Activated CD8-positive, alpha-beta memory T cell treated with anti-CD3 and anti-CD28 coated beads, Interleukin-2, amount 10 ng/mL, durations not matched to agents 7 days and 5 days (primary cell): Measurements from ENCODE around the gene CAMK2A. TPM values are rescaled to one million over a fixed set of nuclear protein-coding genes. Genes with fewer than 3 reads are reported as not detected.
"Not testable (repeated sequence)": the region's sequence is repeated elsewhere in the genome, so short reads cannot be mapped to it uniquely, and the experiment has no call there.

ENCODE experiments used
- ATAC-seq: fragments of 150-1000 bp; cut with Tn5 transposase; one replicate; pipeline ENCODE4 v1.10.0; 2021; ENCODE audit warnings: moderate library complexity
- CTCF ChIA-PET: fragments of 350-600 bp; sonication (Branson Sonifier 250); formaldehyde crosslinking; loops from one replicate; lab custom pipeline; 2021; ENCODE audit warnings: antibody characterized with exemption; lab: Charles Lee
- DNase-seq: peaks from one replicate; pipeline ENCODE4 v3.0.0-alpha.2; 2020
- H3K27ac Mint-ChIP-seq: one replicate; pipeline ENCODE4 v1.8.0; 2021; ENCODE audit warnings: mild to moderate bottlenecking, mixed read lengths
- H3K27me3 Mint-ChIP-seq: one replicate; pipeline ENCODE4 v1.8.0; 2021; ENCODE audit warnings: mixed read lengths
- H3K36me3 Mint-ChIP-seq: one replicate; pipeline ENCODE4 v1.8.0; 2021; ENCODE audit warnings: mild to moderate bottlenecking, mixed read lengths
- H3K4me1 Mint-ChIP-seq: one replicate; pipeline ENCODE4 v1.8.0; 2021; ENCODE audit warnings: mixed read lengths
- H3K4me3 Mint-ChIP-seq: one replicate; pipeline ENCODE4 v1.8.0; 2021; ENCODE audit warnings: mild to moderate bottlenecking, moderate library complexity, mixed read lengths
- H3K9me3 Mint-ChIP-seq: one replicate; pipeline ENCODE4 v1.8.0; 2022; ENCODE audit warnings: low read depth, mixed read lengths
- total RNA-seq, 2 experiments: library from RNA; stranded (reverse); gene quantifications; one replicate each; pipeline ENCODE4 v1.2.3, GENCODE V29; 2021

Gene CAMK2A
- total RNA-seq, 2 experiments from 2014 or later, result not detected

GRCh38 chr5:150235500-150235854, 54.1 kb downstream of the CAMK2A start:
- Mint-ChIP-seq H3K4me1 (no peaks in the 10 kb centered on the region), H3K27ac (no peak overlapping the region), H3K36me3 (no peaks in the 10 kb centered on the region), H3K4me3 (no peak overlapping the region), H3K27me3 (peaks cover 4% of the 10 kb centered on the region), H3K9me3 (no peaks in the 10 kb centered on the region)
- ATAC-seq (no peak), DNase-seq (no peak)
- CTCF ChIA-PET, result interaction anchor here (1.0 kb wide), 1 partner anchor 31 kb away, joined by 3 read pairs; no protein-coding TSS in a partner anchor

- no peak overlapping the region for H3K27ac Mint-ChIP-seq
- ATAC-seq (no peak), DNase-seq (no peak)
- CTCF ChIA-PET, result interaction anchor here (1.0 to 3.0 kb wide), 3 partner anchors 17 to 59 kb away, joined by 3 to 11 read pairs (median 3); no protein-coding TSS in a partner anchor
- peaks cover 4% of the 10 kb centered on the region for H3K27me3 Mint-ChIP-seq
- no peak overlapping the region for H3K4me3 Mint-ChIP-seq
- no peaks in the 10 kb centered on the region for H3K36me3 Mint-ChIP-seq
- no peaks in the 10 kb centered on the region for H3K4me1 Mint-ChIP-seq
- H3K9me3 Mint-ChIP-seq, result no peaks in the 10 kb centered on the region
These were observed 54.7 kb downstream of the CAMK2A start for GRCh38 chr5:150234576-150235499.

GRCh38 chr5:150233706-150234105, 55.9 kb downstream of the CAMK2A start:
- H3K9me3 Mint-ChIP-seq, H3K4me3 Mint-ChIP-seq, H3K36me3 Mint-ChIP-seq, ATAC-seq, H3K27ac Mint-ChIP-seq, H3K27me3 Mint-ChIP-seq, H3K4me1 Mint-ChIP-seq, DNase-seq: not testable (repeated sequence)
- CTCF ChIA-PET, result interaction anchor here (1.3 to 3.0 kb wide), 2 partner anchors 15 to 58 kb away, joined by 3 to 11 read pairs; no protein-coding TSS in a partner anchor

GRCh38 chr5:150230842-150231241, 58.7 kb downstream of the CAMK2A start:
- H3K9me3 Mint-ChIP-seq, result no peaks in the 10 kb centered on the region
- H3K27me3 Mint-ChIP-seq, result peaks cover 4% of the 10 kb centered on the region
- CTCF ChIA-PET, result interaction anchor here (1.4 kb wide), 1 partner anchor 24 kb away, joined by 3 read pairs; no protein-coding TSS in a partner anchor
- DNase-seq (no peak), ATAC-seq (no peak)
- no peak overlapping the region for H3K4me3 Mint-ChIP-seq
- H3K36me3 Mint-ChIP-seq, result no peaks in the 10 kb centered on the region
- H3K27ac Mint-ChIP-seq, result no peak overlapping the region
- H3K4me1 Mint-ChIP-seq, result no peaks in the 10 kb centered on the region

GRCh38 chr5:150229571-150229970, 60.0 kb downstream of the CAMK2A start:
- no peak for DNase-seq
- no peaks in the 10 kb centered on the region for H3K9me3 Mint-ChIP-seq
- no peaks in the 10 kb centered on the region for H3K27me3 Mint-ChIP-seq
- no peak for ATAC-seq
- no peaks in the 10 kb centered on the region for H3K36me3 Mint-ChIP-seq
- CTCF ChIA-PET, result interaction anchor here (1.2 kb wide), 1 partner anchor 24 kb away, joined by 3 read pairs; no protein-coding TSS in a partner anchor
- no peaks in the 10 kb centered on the region for H3K4me1 Mint-ChIP-seq
- H3K4me3 Mint-ChIP-seq, result no peak overlapping the region
- no peak overlapping the region for H3K27ac Mint-ChIP-seq

- CTCF ChIA-PET, result interaction anchor here (0.7 kb wide), 1 partner anchor 10 kb away, joined by 4 read pairs; no protein-coding TSS in a partner anchor
- Mint-ChIP-seq H3K9me3 (no peaks in the 10 kb centered on the region), H3K4me3 (no peak overlapping the region), H3K27ac (no peak overlapping the region), H3K4me1 (no peaks in the 10 kb centered on the region), H3K36me3 (no peaks in the 10 kb centered on the region), H3K27me3 (no peaks in the 10 kb centered on the region)
- ATAC-seq (no peak), DNase-seq (no peak)
These were observed 61.8 kb downstream of the CAMK2A start for GRCh38 chr5:150227606-150228273.

- CTCF ChIA-PET, result interaction anchor here (0.7 kb wide), 1 partner anchor 9 kb away, joined by 4 read pairs; no protein-coding TSS in a partner anchor
- Mint-ChIP-seq H3K27me3 (no peaks in the 10 kb centered on the region), H3K9me3 (no peaks in the 10 kb centered on the region), H3K36me3 (no peaks in the 10 kb centered on the region), H3K27ac (no peak overlapping the region), H3K4me3 (no peak overlapping the region), H3K4me1 (no peaks in the 10 kb centered on the region)
- ATAC-seq (no peak), DNase-seq (no peak)
These were observed 62.5 kb downstream of the CAMK2A start for GRCh38 chr5:150227036-150227435.

GRCh38 chr5:150224483-150225027, 65.0 kb downstream of the CAMK2A start:
- Mint-ChIP-seq H3K27me3 (peaks cover 5% of the 10 kb centered on the region), H3K4me3 (no peak overlapping the region), H3K4me1 (no peaks in the 10 kb centered on the region), H3K9me3 (no peaks in the 10 kb centered on the region), H3K27ac (no peak overlapping the region), H3K36me3 (no peaks in the 10 kb centered on the region)
- DNase-seq (no peak), ATAC-seq (no peak)
- CTCF ChIA-PET, result interaction anchor here (1.1 to 2.3 kb wide), 2 partner anchors 94 to 606 kb away, joined by 3 to 7 read pairs; no protein-coding TSS in a partner anchor

GRCh38 chr5:150223474-150223873, 66.1 kb downstream of the CAMK2A start:
- Mint-ChIP-seq H3K36me3 (no peaks in the 10 kb centered on the region), H3K4me1 (no peaks in the 10 kb centered on the region), H3K27me3 (peaks cover 5% of the 10 kb centered on the region), H3K9me3 (no peaks in the 10 kb centered on the region), H3K4me3 (no peak overlapping the region), H3K27ac (no peak overlapping the region)
- CTCF ChIA-PET, result interaction anchor here (2.3 kb wide), 1 partner anchor 93 kb away, joined by 7 read pairs; no protein-coding TSS in a partner anchor
- ATAC-seq (no peak), DNase-seq (no peak)

- peaks cover 5% of the 10 kb centered on the region for H3K27me3 Mint-ChIP-seq
- no peak overlapping the region for H3K4me3 Mint-ChIP-seq
- H3K9me3 Mint-ChIP-seq, result no peaks in the 10 kb centered on the region
- H3K27ac Mint-ChIP-seq, result no peak overlapping the region
- DNase-seq, result no peak
- no peak for ATAC-seq
- no peaks in the 10 kb centered on the region for H3K4me1 Mint-ChIP-seq
- no peaks in the 10 kb centered on the region for H3K36me3 Mint-ChIP-seq
- CTCF ChIA-PET, result interaction anchor here (1.0 to 2.3 kb wide), 2 partner anchors 89 to 92 kb away, joined by 3 to 7 read pairs; no protein-coding TSS in a partner anchor
These were observed 66.7 kb downstream of the CAMK2A start for GRCh38 chr5:150222906-150223305.

GRCh38 chr5:150221471-150221870, 68.1 kb downstream of the CAMK2A start:
- ATAC-seq (no peak), DNase-seq (no peak)
- Mint-ChIP-seq H3K4me3 (no peak overlapping the region), H3K36me3 (no peaks in the 10 kb centered on the region), H3K27me3 (peaks cover 16% of the 10 kb centered on the region), H3K27ac (no peak overlapping the region), H3K4me1 (no peaks in the 10 kb centered on the region), H3K9me3 (no peaks in the 10 kb centered on the region)
- CTCF ChIA-PET, result no interaction called here

- Mint-ChIP-seq H3K27me3 (peaks cover 27% of the 10 kb centered on the region), H3K27ac (no peak overlapping the region), H3K4me1 (no peaks in the 10 kb centered on the region), H3K4me3 (no peak overlapping the region), H3K36me3 (no peaks in the 10 kb centered on the region), H3K9me3 (no peaks in the 10 kb centered on the region)
- CTCF ChIA-PET, result interaction anchor here (1.0 to 8.1 kb wide), 8 partner anchors 13 to 132 kb away, joined by 3 to 85 read pairs (median 6); no protein-coding TSS in a partner anchor
- ATAC-seq, result no peak
- no peak for DNase-seq
These were observed 69.7 kb downstream of the CAMK2A start for GRCh38 chr5:150219861-150220260.

- ATAC-seq (no peak), DNase-seq (no peak)
- Mint-ChIP-seq H3K9me3 (no peaks in the 10 kb centered on the region), H3K4me1 (no peaks in the 10 kb centered on the region), H3K27ac (no peak overlapping the region), H3K36me3 (no peaks in the 10 kb centered on the region), H3K4me3 (no peak overlapping the region), H3K27me3 (peaks cover 30% of the 10 kb centered on the region)
- CTCF ChIA-PET, result interaction anchor here (0.8 to 8.1 kb wide), 19 partner anchors 10 to 385 kb away, joined by 3 to 85 read pairs (median 6); partner anchors contain the start of gene PDGFRB
These were observed 70.4 kb downstream of the CAMK2A start for GRCh38 chr5:150219142-150219541.
